ENCODE results near the gene TOX3. TPM values are rescaled to one million over a fixed set of nuclear protein-coding genes. Genes with fewer than 3 reads are reported as not detected.

The TOX3 gene
- total RNA-seq, 2 experiments from 2014 or later = not detected

- ChIA-PET POLR2A (no interaction called here), CTCF (no interaction called here)
- no peaks in the 10 kb centered on the region for H3K36me3 Mint-ChIP-seq (ENCODE audit: low read depth)
- H3K4me3 Mint-ChIP-seq = no peak overlapping the region
- ATAC-seq = no peak
- H3K4me1 Mint-ChIP-seq (ENCODE audit: low read depth) = no peaks in the 10 kb centered on the region
- no peaks in the 10 kb centered on the region for H3K9me3 Mint-ChIP-seq (ENCODE audit: insufficient read depth)
- no peaks in the 10 kb centered on the region for H3K27me3 Mint-ChIP-seq (ENCODE audit: low read depth)
- H3K27ac Mint-ChIP-seq = no peak overlapping the region
- no peak for DNase-seq
These were observed 25.4 kb downstream of the TOX3 start for GRCh38 chr16:52521570-52521969.

DNA sequence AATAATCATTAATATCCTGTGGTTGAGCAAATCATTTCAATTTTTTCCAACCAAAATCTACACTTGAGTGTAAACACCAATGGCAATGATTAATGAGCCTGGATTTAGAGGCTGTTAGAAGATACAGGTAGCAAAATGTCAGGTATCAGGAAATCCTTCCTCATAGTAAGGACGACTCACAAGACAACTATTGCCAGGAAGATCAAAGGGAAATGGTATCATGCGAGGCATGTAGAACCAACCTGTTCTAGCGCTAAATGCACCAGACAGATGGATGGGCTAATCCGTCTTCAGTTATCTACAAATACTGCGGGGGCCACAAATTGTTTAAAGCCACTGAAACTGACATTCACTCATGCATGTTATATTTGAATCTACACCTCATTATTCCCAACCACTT, 28.1 kb downstream of the TOX3 start:
- H3K36me3 Mint-ChIP-seq (ENCODE audit: low read depth) = no peaks in the 10 kb centered on the region
- CTCF ChIA-PET = no interaction called here
- POLR2A ChIA-PET = no interaction called here
- ATAC-seq (no peak), DNase-seq (no peak)
- H3K4me3 Mint-ChIP-seq = no peak overlapping the region
- H3K27ac Mint-ChIP-seq = no peak overlapping the region
- no peaks in the 10 kb centered on the region for H3K4me1 Mint-ChIP-seq (ENCODE audit: low read depth)
- peaks cover 3% of the 10 kb centered on the region for H3K9me3 Mint-ChIP-seq (ENCODE audit: insufficient read depth)
- no peaks in the 10 kb centered on the region for H3K27me3 Mint-ChIP-seq (ENCODE audit: low read depth)

DNA sequence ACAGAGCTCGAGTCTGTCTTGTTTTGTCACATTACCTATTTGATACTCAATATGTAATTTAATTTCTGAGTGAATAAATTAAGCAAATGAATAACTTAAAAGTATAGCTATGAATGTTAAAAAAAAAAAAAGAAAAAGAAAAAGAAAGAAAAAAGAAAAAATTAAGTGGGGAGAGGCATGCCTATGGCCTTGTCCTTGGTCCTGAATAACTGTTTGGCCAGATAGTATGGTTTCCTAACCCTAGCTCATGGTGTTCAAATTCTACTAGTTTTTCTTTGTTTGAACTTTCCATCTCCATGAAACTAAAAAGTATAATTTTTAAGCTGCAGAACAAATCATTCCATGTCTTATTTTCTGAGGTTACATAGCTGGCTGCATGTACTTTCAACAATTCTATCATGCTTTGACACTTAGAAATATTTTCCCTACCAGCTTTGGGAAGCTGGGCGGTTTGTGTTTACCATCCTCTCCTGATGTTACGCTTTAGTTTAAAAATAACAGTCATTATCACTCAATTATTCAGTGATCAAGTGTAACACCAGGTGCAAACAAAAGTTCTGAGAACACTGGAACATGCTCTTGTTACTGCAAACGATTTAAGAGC, 31.8 kb downstream of the TOX3 start:
- ATAC-seq = no peak
- Mint-ChIP-seq H3K9me3 (ENCODE audit: insufficient read depth) (peaks cover 3% of the 10 kb centered on the region), H3K4me3 (no peak overlapping the region), H3K27me3 (ENCODE audit: low read depth) (no peaks in the 10 kb centered on the region), H3K36me3 (ENCODE audit: low read depth) (no peaks in the 10 kb centered on the region), H3K27ac (no peak overlapping the region), H3K4me1 (ENCODE audit: low read depth) (no peaks in the 10 kb centered on the region)
- ChIA-PET CTCF (no interaction called here), POLR2A (no interaction called here)
- DNase-seq = no peak

GRCh38 chr16:52512297-52512987, 34.5 kb downstream of the TOX3 start:
- Mint-ChIP-seq H3K27me3 (ENCODE audit: low read depth) (no peaks in the 10 kb centered on the region), H3K4me3 (no peak overlapping the region), H3K36me3 (ENCODE audit: low read depth) (no peaks in the 10 kb centered on the region), H3K9me3 (ENCODE audit: insufficient read depth) (peaks cover 3% of the 10 kb centered on the region), H3K4me1 (ENCODE audit: low read depth) (no peaks in the 10 kb centered on the region), H3K27ac (no peak overlapping the region)
- ChIA-PET CTCF (no interaction called here), POLR2A (no interaction called here)
- no peak for DNase-seq
- ATAC-seq = no peak

DNA sequence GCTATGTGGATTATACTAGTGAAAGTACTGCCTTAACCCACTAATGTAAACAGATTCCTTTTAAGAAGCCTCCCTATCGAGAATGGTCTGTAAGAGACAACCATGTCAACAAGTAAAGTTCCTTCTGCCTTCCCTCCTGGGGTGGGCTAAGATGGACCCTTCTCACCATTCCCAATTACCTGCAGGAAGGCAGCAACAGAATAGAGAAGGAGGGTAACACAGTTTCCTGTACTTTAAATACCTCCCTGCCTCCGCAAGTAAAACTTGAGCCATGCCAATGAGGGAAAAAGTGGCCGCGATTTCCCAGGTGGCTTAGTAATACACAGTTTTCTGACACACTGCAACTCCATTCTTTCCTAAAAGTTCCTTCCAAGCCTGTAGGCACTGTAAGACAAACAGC, 45.2 kb downstream of the TOX3 start:
- Mint-ChIP-seq H3K27me3 (ENCODE audit: low read depth) (no peaks in the 10 kb centered on the region), H3K27ac (no peak overlapping the region), H3K4me1 (ENCODE audit: low read depth) (no peaks in the 10 kb centered on the region), H3K4me3 (no peak overlapping the region), H3K36me3 (ENCODE audit: low read depth) (no peaks in the 10 kb centered on the region), H3K9me3 (ENCODE audit: insufficient read depth) (no peaks in the 10 kb centered on the region)
- DNase-seq (no peak), ATAC-seq (no peak)
- ChIA-PET CTCF (no interaction called here), POLR2A (interaction anchor here (0.6 kb wide), 1 partner anchor 29 kb away, joined by 5 read pairs; no protein-coding TSS in a partner anchor)

DNA sequence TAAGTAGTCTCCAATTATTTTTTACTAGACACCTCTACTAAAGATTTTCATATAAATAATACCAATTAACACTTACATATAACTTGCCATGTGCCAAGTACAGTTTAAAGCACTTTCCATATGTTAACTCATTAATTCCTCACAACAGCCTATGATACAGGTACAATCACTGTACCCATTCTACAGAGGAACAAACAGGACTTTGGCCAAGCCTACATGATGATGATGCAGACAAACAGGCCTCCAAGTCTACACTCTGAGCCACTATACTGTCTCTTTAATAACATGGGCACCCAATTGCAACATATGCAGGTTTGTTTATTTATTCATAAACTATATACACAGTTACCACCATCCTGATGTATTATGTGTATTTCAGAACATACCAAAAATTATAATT, 46.0 kb downstream of the TOX3 start:
- Mint-ChIP-seq H3K36me3 (ENCODE audit: low read depth) (no peaks in the 10 kb centered on the region), H3K27me3 (ENCODE audit: low read depth) (no peaks in the 10 kb centered on the region), H3K9me3 (ENCODE audit: insufficient read depth) (no peaks in the 10 kb centered on the region), H3K4me3 (no peak overlapping the region), H3K27ac (no peak overlapping the region), H3K4me1 (ENCODE audit: low read depth) (no peaks in the 10 kb centered on the region)
- no peak for DNase-seq
- ATAC-seq = no peak
- ChIA-PET POLR2A (no interaction called here), CTCF (no interaction called here)

GRCh38 chr16:52499060-52499440, 47.9 kb downstream of the TOX3 start:
- ChIA-PET CTCF (no interaction called here), POLR2A (no interaction called here)
- Mint-ChIP-seq H3K27ac (no peak overlapping the region), H3K9me3 (ENCODE audit: insufficient read depth) (no peaks in the 10 kb centered on the region), H3K4me3 (no peak overlapping the region), H3K4me1 (ENCODE audit: low read depth) (no peaks in the 10 kb centered on the region), H3K36me3 (ENCODE audit: low read depth) (no peaks in the 10 kb centered on the region), H3K27me3 (ENCODE audit: low read depth) (no peaks in the 10 kb centered on the region)
- DNase-seq (no peak), ATAC-seq (no peak)

- Mint-ChIP-seq H3K36me3 (ENCODE audit: low read depth) (no peaks in the 10 kb centered on the region), H3K27me3 (ENCODE audit: low read depth) (no peaks in the 10 kb centered on the region), H3K9me3 (ENCODE audit: insufficient read depth) (no peaks in the 10 kb centered on the region), H3K27ac (no peak overlapping the region), H3K4me1 (ENCODE audit: low read depth) (no peaks in the 10 kb centered on the region), H3K4me3 (no peak overlapping the region)
- ATAC-seq (no peak), DNase-seq (no peak)
- POLR2A ChIA-PET = no interaction called here
- CTCF ChIA-PET = no interaction called here
These were observed 48.4 kb downstream of the TOX3 start for GRCh38 chr16:52498328-52499059.

DNA sequence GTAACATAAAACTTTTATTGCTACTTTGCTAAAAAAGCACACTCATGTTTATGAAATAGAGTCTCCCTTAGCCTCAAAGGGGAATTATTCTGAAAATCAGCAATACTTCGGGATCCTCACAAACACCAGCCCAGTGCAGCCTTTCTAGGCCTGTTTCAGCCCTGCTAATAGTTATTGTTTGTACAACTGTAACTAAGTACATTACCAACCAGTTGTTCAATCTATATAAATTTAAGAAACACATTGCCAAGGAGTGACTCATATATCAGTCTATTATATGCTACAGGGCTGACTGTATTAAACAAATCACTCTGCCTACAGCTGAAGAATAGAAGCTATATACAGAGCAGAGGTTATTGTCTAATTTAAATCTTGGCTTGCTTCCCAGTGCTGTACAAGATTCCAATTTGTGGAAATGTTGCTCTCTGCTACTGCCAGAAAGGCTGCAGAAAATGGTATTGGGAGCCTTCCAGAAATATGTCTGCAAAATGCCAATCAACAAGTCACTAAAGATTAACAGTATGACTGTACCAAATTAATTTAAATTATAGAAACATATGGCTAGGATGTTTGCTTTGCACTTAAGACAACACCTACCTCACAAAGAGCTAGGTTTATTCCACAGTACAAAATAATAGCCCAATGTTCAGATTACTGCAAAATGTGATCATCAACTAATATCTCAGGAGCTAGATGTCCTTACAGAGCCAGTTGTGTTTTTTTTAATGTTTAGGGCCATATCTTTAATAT, 49.7 kb downstream of the TOX3 start:
- POLR2A ChIA-PET = no interaction called here
- H3K4me1 Mint-ChIP-seq (ENCODE audit: low read depth) = no peaks in the 10 kb centered on the region
- DNase-seq = no peak
- no peak overlapping the region for H3K27ac Mint-ChIP-seq
- no peak for ATAC-seq
- no peaks in the 10 kb centered on the region for H3K27me3 Mint-ChIP-seq (ENCODE audit: low read depth)
- H3K36me3 Mint-ChIP-seq (ENCODE audit: low read depth) = no peaks in the 10 kb centered on the region
- H3K9me3 Mint-ChIP-seq (ENCODE audit: insufficient read depth) = no peaks in the 10 kb centered on the region
- CTCF ChIA-PET = no interaction called here
- no peak overlapping the region for H3K4me3 Mint-ChIP-seq

DNA sequence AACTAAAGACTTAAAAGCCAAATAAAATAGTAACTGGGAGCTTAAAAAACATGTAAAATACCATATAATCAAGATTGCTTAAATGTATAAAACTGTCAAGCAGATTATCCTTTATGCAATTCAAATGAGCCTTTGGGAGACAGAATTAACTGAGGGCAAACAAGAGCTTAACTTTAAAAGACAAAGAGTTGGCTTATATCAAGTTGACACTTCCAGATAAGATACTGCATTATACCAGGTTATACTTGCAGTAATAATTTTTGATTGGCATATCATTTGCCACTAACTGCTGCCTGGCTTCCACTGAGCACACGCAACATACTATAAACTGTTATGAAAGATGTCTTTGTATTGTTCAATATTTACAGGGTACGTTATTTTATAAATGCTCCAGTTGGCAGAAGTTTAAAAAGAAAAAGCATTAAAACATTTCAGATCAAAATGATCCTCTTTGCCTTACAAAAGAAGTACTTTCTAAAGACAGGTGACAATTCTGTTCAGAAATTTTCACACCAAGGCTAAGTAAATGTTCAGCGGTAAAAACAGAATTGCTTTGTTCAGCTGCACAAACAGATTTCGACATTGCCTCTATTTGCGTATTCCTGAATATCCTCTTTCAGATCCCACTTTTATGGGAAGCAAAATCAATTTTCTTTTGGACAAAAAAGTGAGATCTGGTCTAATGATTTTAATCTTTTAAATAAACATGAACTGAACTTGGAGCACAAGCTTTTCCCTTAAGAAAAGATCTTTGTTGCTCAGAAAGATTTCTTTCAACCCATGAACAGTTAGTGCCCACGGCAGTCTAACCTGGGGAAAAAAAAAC, 50.7 kb downstream of the TOX3 start:
- H3K27ac Mint-ChIP-seq = no peak overlapping the region
- H3K9me3 Mint-ChIP-seq (ENCODE audit: insufficient read depth) = no peaks in the 10 kb centered on the region
- H3K4me3 Mint-ChIP-seq = no peak overlapping the region
- H3K36me3 Mint-ChIP-seq (ENCODE audit: low read depth) = no peaks in the 10 kb centered on the region
- H3K27me3 Mint-ChIP-seq (ENCODE audit: low read depth) = no peaks in the 10 kb centered on the region
- DNase-seq (no peak), ATAC-seq (no peak)
- H3K4me1 Mint-ChIP-seq (ENCODE audit: low read depth) = no peaks in the 10 kb centered on the region
- POLR2A ChIA-PET = no interaction called here
- CTCF ChIA-PET = no interaction called here

DNA sequence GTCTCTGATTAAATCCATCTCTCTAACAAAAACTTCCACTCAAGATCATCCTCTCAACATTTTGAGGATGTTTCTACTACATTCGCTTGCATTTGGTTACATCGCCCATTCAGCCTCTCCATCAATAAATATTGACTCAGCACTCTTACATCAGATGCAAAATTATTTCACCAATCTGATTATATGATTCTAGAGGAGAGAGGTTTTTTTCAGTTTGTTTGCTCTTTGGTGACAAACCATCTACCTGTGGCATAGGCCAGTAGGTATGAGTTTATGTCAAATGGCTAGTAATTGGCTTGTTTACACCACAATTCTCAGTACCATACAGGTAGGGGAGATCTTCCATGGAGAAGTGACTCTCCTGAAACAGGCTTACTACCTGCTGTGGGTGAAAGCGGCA, 52.3 kb downstream of the TOX3 start:
- Mint-ChIP-seq H3K27me3 (ENCODE audit: low read depth) (no peaks in the 10 kb centered on the region), H3K36me3 (ENCODE audit: low read depth) (no peaks in the 10 kb centered on the region), H3K27ac (no peak overlapping the region), H3K9me3 (ENCODE audit: insufficient read depth) (no peaks in the 10 kb centered on the region), H3K4me3 (no peak overlapping the region), H3K4me1 (ENCODE audit: low read depth) (no peaks in the 10 kb centered on the region)
- ChIA-PET POLR2A (no interaction called here), CTCF (no interaction called here)
- ATAC-seq (no peak), DNase-seq (no peak)

DNA sequence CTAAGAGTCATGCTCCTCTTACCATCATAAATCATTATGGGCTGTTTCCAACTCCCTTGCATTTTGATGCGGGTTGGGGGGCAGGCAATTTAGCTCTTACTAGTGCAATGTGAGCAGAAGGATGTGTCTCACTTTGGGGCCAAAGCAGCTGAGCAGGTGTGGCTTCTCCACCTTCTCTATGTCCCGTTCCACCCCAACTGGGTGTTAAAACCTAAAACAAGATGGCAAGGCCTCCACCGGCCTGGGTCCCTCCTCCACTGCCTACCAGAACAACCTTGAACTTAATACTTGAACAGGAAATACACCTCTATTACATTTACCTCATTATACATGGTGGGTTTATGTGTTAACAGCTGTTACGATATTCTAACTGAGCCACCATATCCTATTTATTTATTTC, 52.8 kb downstream of the TOX3 start:
- DNase-seq (no peak), ATAC-seq (no peak)
- no peak overlapping the region for H3K4me3 Mint-ChIP-seq
- H3K27ac Mint-ChIP-seq = no peak overlapping the region
- H3K27me3 Mint-ChIP-seq (ENCODE audit: low read depth) = no peaks in the 10 kb centered on the region
- ChIA-PET CTCF (no interaction called here), POLR2A (no interaction called here)
- H3K4me1 Mint-ChIP-seq (ENCODE audit: low read depth) = no peaks in the 10 kb centered on the region
- no peaks in the 10 kb centered on the region for H3K36me3 Mint-ChIP-seq (ENCODE audit: low read depth)
- no peaks in the 10 kb centered on the region for H3K9me3 Mint-ChIP-seq (ENCODE audit: insufficient read depth)

Data from activated CD8-positive, alpha-beta T cell treated with anti-CD3 and anti-CD28 coated beads, Interleukin-2, amount 10 ng/mL, durations not matched to agents 7 days and 5 days (primary cell).